Urinary bladder (tissue), 4 donors: ENCODE data around the gene TCF25. TPM values are rescaled to one million over a fixed set of nuclear protein-coding genes. Genes with fewer than 3 reads are reported as not detected.

Experiments
- DNase-seq: peaks from one replicate; pipeline ENCODE4 v3.0.0-alpha.2; 2015; ENCODE audit errors: extremely low spot score
- H3K27ac ChIP-seq: one replicate; pipeline ENCODE4 v1.5.1; 2013; ENCODE audit warnings: low read depth, mild to moderate bottlenecking, moderate library complexity
- H3K36me3 ChIP-seq: one replicate; pipeline ENCODE4 v1.6.1; 2013; ENCODE audit warnings: mild to moderate bottlenecking, moderate library complexity; ENCODE audit not compliant: insufficient read depth
- H3K4me1 ChIP-seq: one replicate; pipeline ENCODE4 v1.6.1; 2013; ENCODE audit warnings: mild to moderate bottlenecking, moderate library complexity; ENCODE audit not compliant: insufficient read depth
- H3K4me3 ChIP-seq: one replicate; pipeline ENCODE4 v1.5.1; 2013; ENCODE audit warnings: low read depth, low read length
- WGBS: extraction: QIAGEN DNeasy Blood & Tissue Kit; methylation state at CpG from one replicate; pipeline ENCODE4 v1.1.7; 2013; 5-methylcytosine and 5-hydroxymethylcytosine counted together
- polyA plus RNA-seq: library from polyadenylated mRNA; stranded (reverse); fragments of 200-250 nt; gene quantifications from one replicate; pipeline ENCODE4 v1.2.3, GENCODE V29; 2013
- total RNA-seq: library from RNA; depleted of rRNA; stranded (reverse); fragments of >200 nt; gene quantifications from one replicate; pipeline ENCODE4 v1.2.3, GENCODE V29; 2014
- donor health status: healthy with polysubstance abuse.
- donor health status: healthy.

TCF25 gene
- total and polyA plus RNA-seq, 2 donors = 107 to 128 TPM

- peaks cover 16% of the 10 kb centered on the region for H3K36me3 ChIP-seq
- DNase-seq = no peak
- H3K4me3 ChIP-seq = no peak overlapping the region
- 96% methylated on average over 36 of the region's 36 CpGs for WGBS
- no peaks in the 10 kb centered on the region for H3K4me1 ChIP-seq
- no peak overlapping the region for H3K27ac ChIP-seq
These were observed 25.0 kb downstream of the TCF25 start for GRCh38 chr16:89898201-89898967.

- H3K27ac ChIP-seq = no peak overlapping the region
- DNase-seq = no peak
- no peaks in the 10 kb centered on the region for H3K4me1 ChIP-seq
- no peak overlapping the region for H3K4me3 ChIP-seq
- peaks cover 16% of the 10 kb centered on the region for H3K36me3 ChIP-seq
- WGBS = 94% methylated on average over 20 of the region's 20 CpGs
These were observed 26.6 kb downstream of the TCF25 start for GRCh38 chr16:89899879-89900481.

GRCh38 chr16:89900885-89901284 is 27.5 kb downstream of the TCF25 start:
- no peak for DNase-seq
- 96% methylated on average over 17 of the region's 17 CpGs for whole genome bisulfite sequencing
- no peak overlapping the region for H3K27ac ChIP-seq
- no peak overlapping the region for H3K4me3 ChIP-seq
- peaks cover 13% of the 10 kb centered on the region for H3K36me3 ChIP-seq
- no peaks in the 10 kb centered on the region for H3K4me1 ChIP-seq

GRCh38 chr16:89902980-89903379 is 29.6 kb downstream of the TCF25 start:
- peaks cover 13% of the 10 kb centered on the region for H3K36me3 ChIP-seq
- H3K27ac ChIP-seq = no peak overlapping the region
- H3K4me3 ChIP-seq = no peak overlapping the region
- DNase-seq = no peak
- no peaks in the 10 kb centered on the region for H3K4me1 ChIP-seq
- WGBS = 91% methylated on average over 11 of the region's 11 CpGs

GRCh38 chr16:89903908-89904515 is 30.6 kb downstream of the TCF25 start:
- Histone ChIP-seq H3K36me3 (peaks cover 7% of the 10 kb centered on the region), H3K4me3 (no peak overlapping the region), H3K4me1 (no peaks in the 10 kb centered on the region), H3K27ac (no peak overlapping the region)
- DNase-seq = no peak
- WGBS = 89% methylated on average over 19 of the region's 19 CpGs

- 85% methylated on average over 31 of the region's 31 CpGs for WGBS
- Histone ChIP-seq H3K4me1 (no peaks in the 10 kb centered on the region), H3K4me3 (no peak overlapping the region), H3K36me3 (peaks cover 5% of the 10 kb centered on the region), H3K27ac (no peak overlapping the region)
- DNase-seq = no peak
These were observed 31.5 kb downstream of the TCF25 start for GRCh38 chr16:89904606-89905510.

- no peaks in the 10 kb centered on the region for H3K4me1 ChIP-seq
- WGBS = 89% methylated on average over 23 of the region's 23 CpGs
- DNase-seq = no peak
- peaks cover 5% of the 10 kb centered on the region for H3K36me3 ChIP-seq
- H3K27ac ChIP-seq = no peak overlapping the region
- H3K4me3 ChIP-seq = no peak overlapping the region
These were observed 32.2 kb downstream of the TCF25 start for GRCh38 chr16:89905511-89906139.

- DNase-seq = no peak
- WGBS = 95% methylated on average over 40 of the region's 40 CpGs
- H3K36me3 ChIP-seq = peaks cover 5% of the 10 kb centered on the region
- H3K4me1 ChIP-seq = no peaks in the 10 kb centered on the region
- no peak overlapping the region for H3K4me3 ChIP-seq
- no peak overlapping the region for H3K27ac ChIP-seq
These were observed 33.0 kb downstream of the TCF25 start for GRCh38 chr16:89906140-89907025.

GRCh38 chr16:89907055-89907814 is 33.8 kb downstream of the TCF25 start:
- Histone ChIP-seq H3K36me3 (peaks cover 5% of the 10 kb centered on the region), H3K27ac (no peak overlapping the region), H3K4me1 (no peaks in the 10 kb centered on the region), H3K4me3 (no peak overlapping the region)
- no peak for DNase-seq
- WGBS = 98% methylated on average over 13 of the region's 13 CpGs

- Histone ChIP-seq H3K27ac (no peak overlapping the region), H3K4me3 (no peak overlapping the region), H3K4me1 (no peaks in the 10 kb centered on the region), H3K36me3 (peaks cover 5% of the 10 kb centered on the region)
- no peak for DNase-seq
- 98% methylated on average over 4 of the region's 4 CpGs for WGBS
These were observed 34.8 kb downstream of the TCF25 start for GRCh38 chr16:89908236-89908635.

- DNase-seq = no peak
- H3K36me3 ChIP-seq = peaks cover 2% of the 10 kb centered on the region
- 62% methylated on average over 47 of the region's 47 CpGs for WGBS
These were observed 36.7 kb downstream of the TCF25 start for GRCh38 chr16:89909777-89910716.

More at GRCh38 chr16:89909777-89910716, 36.7 kb downstream of the TCF25 start:
- no peak overlapping the region for H3K27ac ChIP-seq
- H3K4me1 ChIP-seq = no peaks in the 10 kb centered on the region
- H3K4me3 ChIP-seq = no peak overlapping the region
